GM19452 (cell line): ENCODE measurements around the gene ARF4.
A peak's percentile ranks its signal among the peaks of the same experiment; 100 is the strongest.
"Not testable (repeated sequence)": the region's sequence is repeated elsewhere in the genome, so short reads cannot be mapped to it uniquely, and the experiment has no call there.

Experiments used
- ATAC-seq: cut with Tn5 transposase; IDR thresholded peaks from one replicate; pipeline ENCODE4 v1.9.1; 2021; ENCODE audit not compliant: unreplicated experiment

Gene ARF4

DNA sequence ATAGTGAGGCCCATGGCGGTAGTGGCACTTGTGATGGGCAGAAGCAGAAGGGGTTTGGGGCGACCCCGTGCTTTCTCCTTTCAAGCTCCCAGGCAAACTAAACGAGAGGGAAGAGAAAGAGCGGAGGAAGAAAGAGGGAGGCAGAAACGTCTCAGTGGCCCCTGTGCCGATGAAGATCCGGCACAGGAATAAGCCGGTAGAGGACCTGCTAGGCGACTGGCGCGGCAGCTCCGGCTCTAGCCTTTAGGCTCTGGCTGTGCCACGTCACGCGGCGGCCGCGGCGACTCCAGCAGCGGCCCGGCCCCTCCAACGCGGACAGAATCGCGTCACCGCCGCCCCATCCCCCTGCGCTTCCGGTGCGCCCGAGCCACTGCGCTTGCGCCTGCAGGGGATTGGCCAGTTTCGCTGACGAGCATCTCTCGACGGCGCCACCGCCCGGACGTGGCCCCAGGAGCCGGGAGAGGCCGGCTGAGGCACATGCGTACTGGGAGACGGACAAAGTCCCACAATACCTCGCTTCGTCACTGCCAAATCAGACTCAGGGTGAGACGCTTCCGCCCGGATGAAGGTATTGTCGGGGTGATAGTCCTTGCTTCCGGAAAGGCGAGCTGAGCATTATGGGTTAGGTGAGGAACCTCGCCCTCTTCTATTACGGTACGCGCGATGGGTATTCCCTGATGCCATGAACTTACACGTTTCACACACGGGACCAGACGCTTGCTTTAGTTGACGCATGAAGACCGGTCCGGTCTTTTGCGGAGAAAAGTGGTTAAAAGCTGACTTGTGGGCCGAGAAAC, at the start of gene ARF4:
ARF4 (minus strand) TSS at position 218 of the 797 bp plus-strand sequence; CDS start at position 14, 204 bp downstream.
- peak; percentile 94 for ATAC-seq

DNA sequence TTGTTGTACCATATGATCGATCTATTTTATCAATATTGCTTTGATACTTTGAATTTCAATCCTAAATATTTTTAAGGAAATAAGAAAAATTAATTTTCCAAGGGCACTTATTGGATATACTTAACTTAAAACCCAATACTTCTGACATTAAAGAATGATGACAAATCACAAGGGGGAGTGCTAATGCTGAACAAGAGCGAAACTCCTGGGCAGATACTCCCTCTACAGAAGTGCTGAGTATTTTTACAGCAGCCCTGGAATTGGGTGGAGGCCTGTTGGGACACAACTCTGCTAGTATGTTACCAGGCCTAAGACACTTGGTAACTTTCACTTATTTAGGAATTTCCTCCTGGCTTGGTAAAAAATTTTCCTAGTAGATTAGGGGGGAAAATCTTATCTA, 49.6 kb upstream of the ARF4 start:
- no peak for ATAC-seq

DNA sequence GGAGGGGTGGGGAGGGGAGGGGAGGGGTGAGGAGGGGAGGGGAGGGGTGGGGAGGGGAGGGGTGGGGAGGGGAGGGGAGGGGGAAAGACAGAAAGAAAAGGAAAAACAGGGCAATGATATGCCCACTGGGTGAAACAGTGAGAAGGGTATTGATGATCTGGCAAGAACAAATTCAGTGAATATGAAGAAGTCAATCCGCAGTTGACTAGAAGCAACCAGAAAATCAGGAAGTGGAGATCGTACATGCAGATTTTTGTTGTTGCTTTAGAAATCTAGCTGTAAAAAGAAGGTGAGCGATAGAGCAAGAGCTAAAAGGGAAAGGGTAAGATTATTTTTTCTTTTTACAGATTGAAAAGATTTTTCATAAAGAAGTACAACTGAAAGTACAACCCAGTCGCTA, 47.6 kb upstream of the ARF4 start:
- no peak for ATAC-seq

DNA sequence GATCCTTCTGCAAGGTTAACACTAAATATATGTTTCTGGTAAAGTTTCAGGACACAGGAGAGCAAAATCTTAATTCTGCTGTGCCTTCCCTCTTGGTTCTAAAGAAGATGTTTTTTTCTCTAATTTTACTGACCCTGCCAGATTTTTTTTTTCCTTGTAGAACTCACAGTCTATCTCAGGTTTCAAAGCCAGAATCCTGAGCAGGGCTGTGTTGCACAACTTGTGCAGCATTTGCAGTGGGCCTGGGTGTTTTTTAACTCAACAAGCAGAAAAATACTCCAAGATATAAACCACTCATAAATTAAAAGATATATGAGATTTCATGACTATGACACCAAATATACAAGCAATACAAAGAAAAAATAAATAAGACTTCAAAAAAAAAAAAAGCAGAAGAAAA, 40.2 kb upstream of the ARF4 start:
- no peak for ATAC-seq

DNA sequence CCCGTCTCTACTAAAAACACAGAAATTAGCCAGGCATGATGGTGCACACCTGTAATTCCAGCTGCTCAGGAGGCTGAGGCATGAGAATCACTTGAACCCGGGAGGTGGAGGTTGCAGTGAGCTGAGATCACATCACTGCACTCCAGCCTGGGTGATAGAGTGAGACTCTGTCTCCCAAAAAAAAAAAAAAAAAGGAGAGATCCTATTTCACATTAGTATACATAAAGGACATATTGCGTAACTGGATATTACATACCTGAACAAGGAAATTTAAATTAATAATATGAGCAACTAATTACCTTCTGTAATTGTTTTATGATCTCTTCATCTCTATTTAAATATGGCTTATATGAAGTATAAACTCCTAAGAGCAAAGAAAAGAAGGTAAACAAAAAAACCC, 37.1 kb upstream of the ARF4 start:
- not testable (repeated sequence) for ATAC-seq

DNA sequence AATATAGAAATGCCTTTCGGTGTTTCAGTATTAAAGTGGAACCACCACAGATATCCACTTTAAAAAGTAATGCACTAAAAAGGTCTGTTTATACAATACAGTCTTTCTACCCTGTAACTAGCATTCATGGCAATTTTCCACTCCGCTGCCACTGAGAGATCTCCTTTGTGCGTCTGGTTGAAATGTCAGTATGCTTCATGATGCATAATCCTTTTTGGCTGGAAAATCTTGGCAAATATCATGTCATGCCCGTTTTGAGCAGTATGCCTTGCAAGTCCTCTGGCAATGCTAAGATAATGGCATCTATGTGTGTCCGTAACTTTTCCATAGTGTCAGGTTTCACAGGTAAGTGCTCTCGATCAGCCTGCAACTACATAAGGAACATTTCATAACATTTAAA, 30.8 kb upstream of the ARF4 start:
- ATAC-seq, result no peak

DNA sequence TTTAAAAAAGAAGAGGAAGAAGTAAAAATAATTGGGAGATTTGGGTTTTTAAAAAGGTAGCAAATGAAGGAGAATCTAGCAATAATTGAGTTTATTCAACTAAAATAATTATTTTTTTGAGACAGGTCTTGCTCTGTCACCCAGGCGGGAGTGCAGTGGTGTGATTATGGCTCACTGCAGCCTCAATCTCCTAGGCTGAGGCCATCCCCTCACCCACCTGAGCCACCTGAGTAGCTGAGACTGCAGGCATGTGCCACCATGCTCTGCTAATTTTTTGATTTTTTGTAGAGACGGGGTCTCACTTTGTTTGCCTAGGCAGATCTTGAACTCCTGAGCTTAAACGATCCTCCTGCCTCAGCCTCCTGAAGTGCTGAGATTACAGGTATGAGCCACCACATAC, 27.7 kb upstream of the ARF4 start:
- ATAC-seq, result no peak

DNA sequence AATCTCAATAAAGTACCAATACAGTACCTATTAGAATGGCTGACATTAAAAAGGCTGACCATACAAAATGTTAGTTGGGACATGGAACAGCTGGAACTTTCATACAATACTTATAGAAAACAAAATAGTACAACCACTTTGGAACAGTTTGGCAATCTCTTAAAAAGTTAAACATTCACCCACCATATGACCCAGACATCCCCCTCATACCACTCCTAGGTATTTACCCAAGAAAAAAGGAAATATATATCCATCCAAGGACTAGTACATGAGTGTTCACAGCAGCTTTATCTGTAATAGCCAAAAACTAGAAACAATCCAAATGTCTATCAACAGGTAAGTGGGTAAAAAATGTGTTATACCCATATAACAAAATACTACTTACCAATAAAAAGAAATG, 25.2 kb upstream of the ARF4 start:
- no peak for ATAC-seq

DNA sequence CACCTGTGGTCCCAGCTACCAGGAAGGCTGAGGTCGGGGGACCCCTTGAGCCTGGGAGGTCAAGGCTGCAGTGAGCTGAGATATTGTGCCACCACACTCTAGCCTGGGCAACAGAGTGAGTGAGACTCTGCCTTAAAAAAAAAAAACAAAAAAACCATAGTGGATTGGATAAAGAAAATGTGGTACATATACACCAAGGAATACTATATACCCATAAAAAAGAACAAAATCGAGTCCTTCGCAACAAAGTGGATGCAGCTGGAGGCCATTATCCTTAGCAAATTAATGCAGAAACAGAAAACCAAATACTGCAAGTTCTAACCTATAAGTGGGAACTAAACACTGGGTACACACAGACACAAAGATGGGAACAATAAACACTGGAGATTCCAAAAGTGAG, 20.6 kb upstream of the ARF4 start:
- no peak for ATAC-seq

DNA sequence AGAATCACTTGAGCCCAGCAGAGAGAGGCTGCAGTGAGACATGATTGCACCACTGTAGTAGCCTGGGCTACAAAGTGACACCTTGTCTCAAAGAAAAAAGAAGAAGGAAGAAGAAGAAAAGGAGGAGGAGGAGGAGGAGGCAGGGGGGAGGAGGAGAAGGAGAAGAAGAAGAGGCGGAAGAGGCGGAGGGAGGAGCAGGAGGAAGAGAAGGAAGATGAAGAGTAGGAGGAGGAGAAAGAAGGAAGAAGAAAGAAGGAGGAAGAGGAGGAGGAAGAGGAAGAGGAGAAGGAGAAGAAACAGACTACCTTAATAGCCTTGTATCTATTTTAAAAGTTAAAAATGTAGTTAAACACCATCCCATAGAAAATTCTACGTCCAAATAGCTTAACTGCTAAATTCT, 19.1 kb upstream of the ARF4 start:
- ATAC-seq, result no peak

DNA sequence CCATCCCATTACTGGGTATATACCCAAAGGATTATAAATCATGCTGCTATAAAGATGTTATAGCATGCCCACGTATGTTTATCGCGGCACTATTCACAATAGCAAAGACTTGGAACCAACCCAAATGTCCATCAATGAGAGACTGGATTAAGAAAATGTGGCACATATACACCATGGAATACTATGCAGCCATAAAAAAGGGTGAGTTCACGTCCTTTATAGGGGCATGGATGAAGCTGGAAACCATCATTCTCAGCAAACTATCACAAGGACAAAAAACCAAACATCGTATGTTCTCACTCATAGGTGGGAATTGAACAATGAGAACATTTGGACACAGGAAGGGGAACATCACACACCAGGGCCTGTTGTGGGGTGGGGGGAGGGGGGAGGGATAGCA, 14.7 kb upstream of the ARF4 start:
- ATAC-seq, result not testable (repeated sequence)

DNA sequence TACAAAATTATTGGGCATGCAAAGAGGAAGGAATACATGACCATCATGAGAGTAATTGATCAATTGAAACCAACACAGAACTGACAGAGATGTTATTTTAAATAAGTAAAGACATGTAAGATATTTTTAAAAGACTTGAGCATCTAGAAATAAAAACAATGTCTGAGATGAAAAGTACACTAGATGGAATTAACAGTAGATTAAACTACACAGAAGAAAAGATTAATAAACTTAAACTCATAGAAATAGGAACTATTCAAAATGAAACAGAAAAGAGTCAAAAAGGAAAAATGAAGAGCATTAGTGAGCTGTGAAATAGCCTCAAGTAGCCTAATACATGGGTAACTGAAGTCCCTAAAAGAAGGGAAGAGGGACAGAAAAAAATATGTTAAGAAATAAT, 8.5 kb upstream of the ARF4 start:
- ATAC-seq, result no peak

DNA sequence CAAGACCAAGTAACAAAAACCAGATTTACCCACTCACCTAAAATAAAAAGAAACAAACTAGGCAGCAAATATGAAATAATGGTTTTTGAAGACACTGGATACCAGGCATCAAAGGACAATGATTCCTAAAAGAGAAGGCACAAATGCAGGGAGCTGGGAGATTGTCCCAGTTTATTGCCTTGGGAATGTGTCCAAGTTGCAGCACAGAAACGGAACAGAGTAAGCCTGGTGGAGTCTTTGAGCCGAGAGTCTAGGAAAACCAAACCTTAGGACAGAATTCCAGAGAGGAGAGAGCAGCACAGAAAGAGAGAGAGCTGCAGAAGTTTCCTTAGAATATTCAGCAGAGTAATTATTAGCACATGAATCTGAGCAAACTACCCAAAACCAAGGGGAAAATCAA, 7.8 kb upstream of the ARF4 start:
- no peak for ATAC-seq

DNA sequence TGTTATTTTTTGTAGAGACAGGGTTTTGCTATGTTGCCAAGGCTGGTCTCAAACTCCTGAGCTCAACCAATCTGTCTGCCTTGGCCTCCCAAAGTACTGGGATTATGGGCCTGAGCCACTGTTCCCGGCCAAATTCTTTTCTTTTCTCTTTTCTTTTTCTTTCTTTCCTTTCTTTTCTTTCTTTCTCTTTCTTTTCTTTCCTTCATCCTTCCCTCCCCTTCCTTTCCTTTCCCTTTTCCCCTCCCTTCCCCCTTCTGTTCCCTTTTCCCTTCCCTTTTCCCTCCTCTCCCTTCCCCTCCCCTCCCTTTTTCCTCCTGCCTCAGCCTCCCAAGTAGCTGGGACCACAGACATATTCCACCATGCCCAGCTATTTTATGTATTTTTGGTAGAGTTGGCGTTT, 3.1 kb upstream of the ARF4 start:
- ATAC-seq, result no peak

DNA sequence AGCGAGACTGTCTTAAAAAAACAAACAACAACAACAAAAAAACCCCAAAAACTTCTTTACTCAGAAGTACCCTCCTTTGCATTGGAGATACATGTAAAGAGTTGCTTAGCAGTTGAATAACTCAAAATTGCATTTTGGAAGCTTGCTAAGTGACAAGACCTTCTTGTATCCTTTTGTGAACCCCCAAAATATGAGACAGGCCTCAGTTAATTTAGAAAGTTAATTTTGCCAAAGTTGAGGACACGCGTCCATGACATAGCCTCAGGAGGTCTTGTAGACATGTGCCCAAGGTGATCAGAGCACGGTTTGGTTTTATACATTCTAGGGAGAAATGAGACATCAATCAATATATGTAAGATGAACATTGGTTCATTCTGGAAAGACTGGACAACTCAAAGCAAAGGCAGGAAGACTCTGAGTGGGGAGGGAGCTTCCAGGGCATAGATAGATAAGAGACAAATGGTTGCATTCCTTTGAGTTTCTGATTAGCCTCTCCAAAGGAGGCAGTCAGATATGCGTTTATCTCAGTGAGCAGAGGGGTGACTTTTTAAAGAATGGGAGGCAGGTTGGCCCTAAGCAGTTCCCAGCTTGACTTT, 1.7 kb upstream of the ARF4 start:
- no peak for ATAC-seq

DNA sequence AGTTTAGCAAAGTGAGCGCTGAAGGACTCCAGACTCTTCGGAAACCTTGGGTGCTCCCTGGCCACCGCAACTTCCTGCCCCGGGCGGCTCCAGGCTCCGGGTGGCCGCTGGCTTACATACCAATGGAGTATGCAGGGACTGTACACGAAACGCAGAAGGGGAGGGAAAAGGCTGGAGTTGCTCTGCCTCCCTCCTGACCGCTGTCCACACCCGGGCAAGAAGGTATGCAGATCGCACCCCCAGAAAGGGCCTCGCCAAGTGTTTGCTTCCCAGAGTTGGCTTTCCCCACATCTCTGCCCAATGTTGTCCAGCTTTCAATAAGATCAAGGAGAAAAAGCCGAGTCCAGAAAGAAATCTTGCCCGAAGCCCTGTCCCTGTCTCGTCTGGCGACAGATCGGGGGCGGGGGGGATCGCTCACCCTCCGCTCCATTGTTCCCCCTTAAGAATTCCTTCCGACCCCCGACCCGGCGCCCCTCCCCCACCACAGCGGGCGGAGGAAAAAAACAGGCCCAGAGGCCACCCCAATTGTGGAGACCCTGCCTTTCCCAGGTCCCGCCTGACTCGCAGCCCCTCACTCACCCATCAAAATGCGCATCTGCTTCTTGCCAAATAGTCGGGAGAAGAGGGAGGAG, 533 bp downstream of the ARF4 start:
- ATAC-seq, result no peak

DNA sequence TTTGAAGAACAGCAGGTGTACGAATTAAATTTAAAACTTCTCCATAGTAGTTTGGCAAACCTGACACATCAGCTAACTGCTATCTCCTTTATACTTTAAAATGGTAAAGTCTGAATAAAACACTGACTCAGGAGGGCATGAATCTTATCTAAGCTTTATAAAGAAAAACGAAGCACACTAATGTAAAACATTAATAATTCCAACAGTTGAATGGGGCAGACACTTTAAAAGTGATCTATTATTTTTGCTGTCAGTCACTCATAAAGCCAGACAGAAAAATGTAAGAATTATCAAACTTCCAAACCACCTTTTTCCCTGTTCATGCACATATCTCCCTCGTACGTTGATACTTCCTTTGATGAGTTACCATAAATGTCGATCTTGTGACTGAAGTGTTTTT, 2.6 kb downstream of the ARF4 start:
- ATAC-seq, result no peak

DNA sequence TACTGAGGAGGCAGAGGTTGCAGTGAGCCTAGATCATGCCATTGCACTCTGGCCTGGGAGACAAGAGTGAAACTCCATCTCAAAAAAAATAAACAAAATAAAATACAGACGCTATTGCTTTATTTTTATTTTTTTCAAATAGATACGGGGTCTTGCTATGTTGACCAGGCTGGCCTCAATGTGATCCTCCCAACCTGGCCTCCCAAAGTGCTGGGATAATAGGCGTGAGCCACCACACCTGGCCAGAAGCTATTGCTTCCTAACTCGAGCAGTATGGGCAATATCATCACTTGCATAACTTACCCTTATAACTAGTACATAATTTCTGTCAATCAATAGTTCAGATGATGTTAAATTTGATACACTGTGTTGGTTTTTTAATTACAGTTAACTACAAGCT, 3.0 kb downstream of the ARF4 start:
- ATAC-seq, result no peak

DNA sequence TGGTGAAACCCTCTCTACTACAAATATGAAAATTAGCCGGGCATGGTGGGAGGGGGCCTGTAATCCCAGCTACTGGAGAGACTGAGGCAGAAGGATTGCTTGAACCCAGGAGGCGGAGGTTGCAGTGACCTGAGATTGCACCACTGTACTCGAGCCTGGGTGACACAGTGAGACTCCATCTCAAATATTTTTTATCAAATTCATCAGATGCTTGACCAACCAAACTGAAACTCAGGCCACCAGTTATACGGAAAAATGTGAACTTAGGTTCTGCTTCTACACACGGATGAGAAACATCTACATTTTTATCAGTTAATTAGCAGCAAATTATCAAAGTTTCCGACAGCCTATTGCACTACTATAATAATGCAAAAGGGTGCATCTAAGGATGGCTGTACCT, 4.8 kb downstream of the ARF4 start:
- no peak for ATAC-seq

DNA sequence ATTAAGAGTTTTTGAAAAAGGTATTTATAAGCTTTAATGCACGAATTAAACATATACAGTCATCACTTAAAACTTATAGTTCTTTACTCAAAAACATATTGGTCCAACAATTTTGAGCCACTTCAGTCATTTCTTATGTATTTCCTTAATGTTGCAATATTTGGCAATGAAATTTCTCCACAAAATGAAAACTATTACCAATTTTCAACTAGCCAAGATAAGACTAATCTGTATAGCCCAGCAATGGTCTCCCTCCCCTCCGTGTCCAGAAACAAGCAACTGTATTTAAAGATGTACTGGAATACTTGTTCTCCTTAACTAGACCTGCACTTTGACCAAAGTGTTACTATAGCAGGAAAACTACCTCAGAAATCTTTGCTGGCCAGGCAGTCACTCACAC, 9.2 kb downstream of the ARF4 start:
- no peak for ATAC-seq

DNA sequence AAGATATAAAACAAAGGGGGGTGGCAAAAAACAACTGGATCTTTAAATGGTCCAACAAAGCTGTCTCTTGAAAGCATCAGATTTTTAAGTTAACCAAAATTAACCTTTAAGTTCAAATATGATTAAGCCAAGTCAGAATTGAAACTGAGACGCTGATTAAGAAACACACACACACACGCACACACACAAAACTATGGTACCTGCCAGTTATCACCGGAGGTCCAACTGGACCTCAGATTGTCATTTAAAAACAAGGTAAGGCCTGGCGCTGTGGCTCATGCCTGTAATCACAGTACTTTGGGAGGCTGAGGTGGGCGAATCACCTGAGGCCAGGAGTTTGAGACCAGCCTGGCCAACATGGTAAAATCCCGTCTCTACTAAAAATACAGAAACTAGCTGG, 10.4 kb downstream of the ARF4 start:
- no peak for ATAC-seq

DNA sequence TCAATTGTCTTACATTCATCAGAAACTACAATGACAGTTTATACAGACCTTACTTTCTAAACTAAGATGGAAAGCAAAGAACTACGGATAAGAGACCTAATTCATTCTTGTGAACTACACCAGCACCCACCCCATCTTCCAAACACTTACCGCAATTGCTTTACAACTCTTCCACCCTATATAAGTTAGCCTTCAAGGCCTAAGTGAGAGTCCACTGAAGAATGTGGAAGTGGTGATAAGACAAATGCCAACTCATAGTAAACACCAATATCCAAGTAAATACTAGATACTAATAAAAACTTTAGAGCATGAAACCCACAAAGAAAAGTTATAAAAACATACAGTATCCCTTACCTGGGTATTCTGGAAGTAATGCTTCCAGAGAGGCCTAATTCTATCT, 13.6 kb downstream of the ARF4 start:
- ATAC-seq, result no peak
